Measurements from ENCODE around the gene SPNS2.

SPNS2 gene

DNA sequence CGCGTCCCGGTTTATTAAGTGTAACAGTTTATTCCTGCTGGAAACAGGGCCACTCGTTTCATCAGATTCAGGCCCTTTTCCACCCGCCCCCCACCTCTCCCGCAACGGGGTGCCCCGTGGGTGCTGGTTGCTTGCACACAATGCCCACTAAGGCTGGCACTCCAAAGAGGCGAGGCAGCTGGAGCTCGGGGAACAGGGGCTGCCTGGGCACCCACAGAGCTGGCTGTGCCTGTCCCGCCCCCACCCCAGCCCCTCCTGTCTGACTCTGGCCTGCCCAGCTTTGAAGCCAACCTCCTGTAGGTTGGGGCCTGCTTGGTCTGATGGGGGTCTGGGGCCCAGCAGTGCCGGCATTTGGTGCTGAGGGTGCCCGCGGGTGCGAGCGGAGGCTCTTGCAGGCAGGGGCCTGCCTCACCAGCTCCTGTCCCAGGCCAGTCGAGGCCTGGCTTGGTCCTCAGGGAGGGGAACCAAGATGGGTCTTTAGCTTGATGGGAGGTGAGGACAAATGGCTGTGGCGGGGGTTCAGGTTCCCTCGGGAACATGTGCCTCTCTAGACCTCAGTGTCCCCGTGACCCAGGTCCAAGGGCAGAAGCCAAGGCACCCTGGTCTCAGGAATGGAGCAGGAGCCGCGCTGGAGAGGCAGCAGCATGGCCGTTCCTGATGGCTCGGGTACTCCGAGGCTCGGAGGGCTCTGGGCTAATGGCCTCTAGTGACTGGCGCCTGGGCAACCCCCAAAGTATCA is 36.4 kb downstream of the SPNS2 start:
- H3K27ac ChIP-seq, result no peak overlapping the region
- peaks cover 15% of the 10 kb centered on the region; the same call in 1 of the 2 replicates for H3K36me3 ChIP-seq (ENCODE audit: insufficient read depth, low read length)
- H3K9me3 ChIP-seq (ENCODE audit: low read depth, low read length), result no peaks in the 10 kb centered on the region
- DNase-seq (ENCODE audit: low read depth, low spot score), result no peak
- no peak overlapping the region for H3K4me3 ChIP-seq
- TF ChIP-seq FOXP2 (optimal IDR thresholded peaks at IDR 0.05; ENCODE audit: control extremely low read depth, extremely low read length, insufficient read depth) (no peak), EZH2 (IDR thresholded peaks at IDR 0.05) (no peak), POLR2AphosphoS5 (IDR thresholded peaks at IDR 0.05; ENCODE audit: borderline replicate concordance, low read depth, low read length) (no peak)
- H3K9ac ChIP-seq (ENCODE audit: insufficient read length), result no peak overlapping the region

DNA sequence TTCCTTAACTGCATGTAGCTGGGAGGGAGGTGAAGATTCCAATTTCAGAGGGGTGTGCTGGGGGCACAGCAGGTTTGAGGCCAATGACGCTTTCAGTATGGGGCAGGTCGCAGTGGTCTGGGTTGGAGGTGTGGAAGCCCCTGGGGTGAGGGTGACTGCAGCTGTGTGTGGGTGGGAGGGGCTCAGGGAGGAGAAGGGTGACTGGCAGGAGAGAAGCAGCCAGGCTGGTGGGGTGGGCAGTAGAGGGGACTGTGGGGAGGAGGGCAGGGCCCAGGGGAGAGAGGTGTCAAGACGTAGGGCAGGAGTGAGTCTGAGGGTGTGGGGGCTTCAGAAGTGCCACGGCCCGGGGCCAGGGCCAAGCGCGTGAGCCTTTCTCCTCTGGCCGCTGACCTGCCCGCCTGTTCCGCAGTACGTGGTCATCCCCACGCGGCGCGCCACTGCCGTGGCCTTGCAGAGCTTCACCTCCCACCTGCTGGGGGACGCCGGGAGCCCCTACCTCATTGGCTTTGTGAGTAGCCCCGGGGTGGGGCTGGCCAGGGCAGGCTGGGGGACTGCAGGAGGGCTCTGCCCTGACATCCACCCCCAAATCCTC is 37.1 kb downstream of the SPNS2 start:
- no peaks in the 10 kb centered on the region for H3K9me3 ChIP-seq (ENCODE audit: low read depth, low read length)
- no peak for DNase-seq (ENCODE audit: low read depth, low spot score)
- no peak overlapping the region for H3K9ac ChIP-seq (ENCODE audit: insufficient read length)
- H3K4me3 ChIP-seq, result no peak overlapping the region
- TF ChIP-seq POLR2AphosphoS5 (IDR thresholded peaks at IDR 0.05; ENCODE audit: borderline replicate concordance, low read depth, low read length) (no peak), EZH2 (IDR thresholded peaks at IDR 0.05) (no peak), FOXP2 (optimal IDR thresholded peaks at IDR 0.05; ENCODE audit: control extremely low read depth, extremely low read length, insufficient read depth) (no peak)
- H3K27ac ChIP-seq, result no peak overlapping the region
- H3K36me3 ChIP-seq (ENCODE audit: insufficient read depth, low read length), result peaks cover 21% of the 10 kb centered on the region; the same call in 1 of the 2 replicates

DNA sequence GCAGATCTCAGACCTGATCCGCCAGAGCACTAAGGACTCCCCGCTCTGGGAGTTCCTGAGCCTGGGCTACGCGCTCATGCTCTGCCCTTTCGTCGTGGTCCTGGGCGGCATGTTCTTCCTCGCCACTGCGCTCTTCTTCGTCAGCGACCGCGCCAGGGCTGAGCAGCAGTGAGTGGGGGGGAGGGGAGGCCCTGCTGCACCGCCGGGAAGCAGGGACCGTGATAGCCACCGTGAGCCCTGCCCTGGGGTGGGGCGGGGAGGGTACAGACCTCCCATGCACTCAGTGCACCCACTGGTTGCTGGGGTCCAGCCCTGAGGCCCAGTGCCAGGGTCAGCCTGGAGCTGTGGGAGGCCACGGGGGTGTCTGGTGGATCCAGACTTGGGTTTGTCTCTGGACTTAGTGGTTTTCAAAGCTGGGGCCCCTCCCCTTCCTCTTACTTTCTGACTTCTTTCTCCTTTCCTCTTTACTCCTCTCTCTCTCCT is 37.6 kb downstream of the SPNS2 start:
- Histone ChIP-seq H3K27ac (no peak overlapping the region), H3K9ac (ENCODE audit: insufficient read length) (no peak overlapping the region), H3K4me3 (no peak overlapping the region), H3K36me3 (ENCODE audit: insufficient read depth, low read length) (peaks cover 25% of the 10 kb centered on the region; the same call in 1 of the 2 replicates), H3K9me3 (ENCODE audit: low read depth, low read length) (no peaks in the 10 kb centered on the region)
- TF ChIP-seq EZH2 (IDR thresholded peaks at IDR 0.05), result no peak
- no peak for DNase-seq (ENCODE audit: low read depth, low spot score)

DNA sequence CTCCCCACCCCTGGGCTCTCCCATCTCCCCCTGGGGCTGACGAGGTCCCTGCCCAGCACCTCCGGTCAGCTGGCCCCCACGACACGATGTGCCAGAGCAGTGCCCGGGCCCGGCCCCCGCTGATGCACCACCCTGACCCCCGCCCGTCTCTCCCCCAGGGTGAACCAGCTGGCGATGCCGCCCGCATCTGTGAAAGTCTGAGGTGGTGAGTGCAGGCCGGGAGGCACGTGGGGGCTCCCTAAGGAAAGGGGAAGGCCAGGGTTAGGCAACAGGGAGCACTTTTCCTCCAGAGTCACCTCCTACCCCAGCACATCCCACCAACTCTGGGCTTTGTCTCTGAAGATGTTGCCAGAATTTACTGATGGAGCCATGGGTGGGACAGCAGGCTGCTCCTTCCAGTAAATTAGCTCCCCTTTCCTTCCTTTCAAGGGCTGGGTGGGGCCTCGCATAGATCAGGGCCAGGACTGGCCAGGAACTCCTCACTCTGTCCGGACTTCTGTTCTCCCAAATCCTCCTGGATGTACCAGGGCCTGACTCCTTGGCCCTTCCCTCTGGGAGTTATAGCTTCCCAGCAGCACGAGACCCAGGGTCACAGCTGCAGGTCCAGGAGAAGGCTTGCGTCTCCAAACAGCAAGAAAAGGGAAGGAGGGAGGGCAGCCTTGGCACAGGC is 38.2 kb downstream of the SPNS2 start:
- H3K36me3 ChIP-seq (ENCODE audit: insufficient read depth, low read length), result peaks cover 31% of the 10 kb centered on the region; the same call in 1 of the 2 replicates
- no peak overlapping the region for H3K4me3 ChIP-seq
- DNase-seq (ENCODE audit: low read depth, low spot score), result no peak
- H3K9ac ChIP-seq (ENCODE audit: insufficient read length), result no peak overlapping the region
- H3K27ac ChIP-seq, result no peak overlapping the region
- TF ChIP-seq POLR2AphosphoS5 (IDR thresholded peaks at IDR 0.05; ENCODE audit: borderline replicate concordance, low read depth, low read length) (no peak), EZH2 (IDR thresholded peaks at IDR 0.05) (no peak), FOXP2 (optimal IDR thresholded peaks at IDR 0.05; ENCODE audit: control extremely low read depth, extremely low read length, insufficient read depth) (no peak)
- H3K9me3 ChIP-seq (ENCODE audit: low read depth, low read length), result no peaks in the 10 kb centered on the region

DNA sequence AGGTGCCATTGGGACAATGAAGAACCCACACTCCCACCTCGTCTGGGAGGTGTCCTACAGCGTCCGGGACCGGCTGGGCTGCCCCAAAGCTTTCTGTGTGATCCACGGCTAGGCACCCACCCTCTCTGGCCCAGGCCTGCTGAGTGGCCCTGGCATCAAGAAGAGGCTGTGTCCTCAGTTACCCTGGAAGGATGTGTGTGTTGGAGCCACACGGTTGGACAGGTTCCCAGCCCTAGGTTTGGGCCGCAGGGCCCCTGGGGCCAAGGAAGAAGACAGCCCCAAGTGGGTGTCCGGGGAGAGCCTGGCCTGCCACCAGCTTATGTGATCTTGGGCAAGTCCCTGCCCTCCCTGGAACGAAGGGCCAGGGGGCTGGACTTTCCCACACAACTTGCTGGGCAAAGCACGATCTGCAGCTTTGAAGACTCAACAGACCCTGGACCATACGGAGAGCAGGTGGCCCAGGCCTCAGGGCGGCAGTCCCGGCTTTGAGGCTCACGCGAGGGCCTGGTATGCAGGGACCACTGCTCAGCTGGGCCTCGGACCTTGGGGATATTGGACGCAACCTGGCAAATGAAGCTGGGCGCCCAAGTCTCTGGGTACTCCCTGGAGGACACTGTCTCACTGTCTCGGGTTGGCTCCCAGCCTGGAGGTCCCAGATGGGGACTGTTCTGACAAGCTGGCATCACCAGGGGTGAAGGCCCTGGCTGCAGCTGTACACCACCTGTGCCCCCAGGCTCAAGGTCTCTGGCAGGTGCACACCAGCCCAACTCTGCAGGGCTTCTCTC is 39.0 kb downstream of the SPNS2 start:
- no peak overlapping the region for H3K9ac ChIP-seq (ENCODE audit: insufficient read length)
- peaks cover 38% of the 10 kb centered on the region; the same call in 1 of the 2 replicates for H3K36me3 ChIP-seq (ENCODE audit: insufficient read depth, low read length)

DNA sequence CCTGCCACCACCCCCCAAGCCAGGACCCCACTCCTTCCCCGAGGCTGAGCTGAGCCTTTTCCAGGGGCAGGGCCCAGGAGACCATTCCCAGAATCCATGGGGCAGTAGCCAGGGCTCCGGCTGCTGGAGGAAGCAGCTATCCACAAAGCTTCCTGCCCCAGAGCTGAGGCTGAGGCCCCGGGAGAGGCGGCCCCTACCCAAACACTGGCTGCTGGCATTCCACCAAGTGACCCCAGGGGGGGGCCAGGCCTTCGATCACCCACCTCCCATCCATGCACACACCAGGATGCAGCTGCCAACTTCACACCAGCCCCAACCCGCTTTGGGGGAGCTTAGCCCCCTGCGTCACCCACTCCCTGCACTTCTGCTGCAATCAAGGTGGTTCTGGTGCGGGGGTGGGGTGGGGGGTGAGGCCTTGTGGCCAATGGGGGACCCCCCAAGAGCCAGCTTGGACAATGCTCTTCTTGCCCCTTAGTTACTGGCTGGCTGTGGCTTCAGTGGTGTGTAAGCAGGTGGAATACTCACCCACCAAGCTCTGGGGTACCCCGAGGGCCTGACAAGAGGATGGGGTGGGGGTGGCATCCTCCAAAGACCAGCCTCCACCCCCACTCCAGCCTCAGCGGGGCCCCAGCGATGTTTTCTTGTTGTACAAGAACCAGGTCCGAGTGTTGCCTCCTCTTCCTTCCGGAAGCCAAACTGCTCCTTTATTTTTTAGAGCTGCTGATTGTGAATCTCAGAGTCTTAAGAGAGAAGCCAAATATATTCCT is 39.7 kb downstream of the SPNS2 start:
- DNase-seq (ENCODE audit: low read depth, low spot score), result no peak
- Histone ChIP-seq H3K9ac (ENCODE audit: insufficient read length) (no peak overlapping the region), H3K4me3 (no peak overlapping the region), H3K27ac (no peak overlapping the region), H3K36me3 (ENCODE audit: insufficient read depth, low read length) (peaks cover 43% of the 10 kb centered on the region; the same call in 1 of the 2 replicates), H3K9me3 (ENCODE audit: low read depth, low read length) (no peaks in the 10 kb centered on the region)
- TF ChIP-seq POLR2AphosphoS5 (IDR thresholded peaks at IDR 0.05; ENCODE audit: borderline replicate concordance, low read depth, low read length) (no peak), EZH2 (IDR thresholded peaks at IDR 0.05) (no peak)

More for the DNA sequence above, 39.0 kb downstream of the SPNS2 start:
- H3K9me3 ChIP-seq (ENCODE audit: low read depth, low read length), result no peaks in the 10 kb centered on the region
- TF ChIP-seq POLR2AphosphoS5 (IDR thresholded peaks at IDR 0.05; ENCODE audit: borderline replicate concordance, low read depth, low read length), result no peak
- no peak for TF ChIP-seq EZH2 (IDR thresholded peaks at IDR 0.05)
- no peak for TF ChIP-seq FOXP2 (optimal IDR thresholded peaks at IDR 0.05; ENCODE audit: control extremely low read depth, extremely low read length, insufficient read depth)
- no peak for DNase-seq (ENCODE audit: low read depth, low spot score)
- H3K4me3 ChIP-seq, result no peak overlapping the region
- no peak overlapping the region for H3K27ac ChIP-seq

DNA sequence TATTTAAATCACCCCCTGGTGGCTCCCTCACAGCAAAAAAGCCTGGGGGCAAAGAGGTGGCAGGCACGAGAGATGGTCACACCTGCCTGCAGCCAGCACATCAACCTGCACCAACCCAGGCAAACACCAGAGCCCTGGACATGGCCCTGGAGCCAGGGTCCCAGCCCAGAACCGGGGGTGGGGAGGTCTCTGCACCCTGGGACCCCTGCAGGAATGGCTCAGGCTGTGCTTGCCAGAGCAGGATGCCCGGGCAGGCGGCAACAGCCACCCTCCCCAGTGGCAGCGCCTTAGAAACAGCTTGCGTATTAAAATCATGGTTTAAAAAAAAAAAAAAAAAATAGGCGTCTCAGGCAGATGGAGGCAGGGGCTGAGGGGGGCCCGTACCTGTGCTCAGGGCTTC is 40.3 kb downstream of the SPNS2 start:
- Histone ChIP-seq H3K9ac (ENCODE audit: insufficient read length) (no peak overlapping the region), H3K4me3 (no peak overlapping the region), H3K9me3 (ENCODE audit: low read depth, low read length) (no peaks in the 10 kb centered on the region), H3K27ac (no peak overlapping the region), H3K36me3 (ENCODE audit: insufficient read depth, low read length) (peaks cover 49% of the 10 kb centered on the region; the same call in 1 of the 2 replicates)
- no peak for TF ChIP-seq FOXP2 (optimal IDR thresholded peaks at IDR 0.05; ENCODE audit: control extremely low read depth, extremely low read length, insufficient read depth)
- TF ChIP-seq EZH2 (IDR thresholded peaks at IDR 0.05), result no peak
- no peak for TF ChIP-seq POLR2AphosphoS5 (IDR thresholded peaks at IDR 0.05; ENCODE audit: borderline replicate concordance, low read depth, low read length)
- DNase-seq (ENCODE audit: low read depth, low spot score), result no peak

Measured in SK-N-MC (cell line).